Activated B cell treated with CpG ODN at 0.5 μM for 24 hours (primary cell): Measurements from ENCODE around the gene CMIP. TPM values are rescaled to one million over a fixed set of nuclear protein-coding genes. Genes with fewer than 3 reads are reported as not detected.

Source experiments
- ATAC-seq: fragments of 200-7000 bp; cut with Tn5 transposase; one replicate; pipeline ENCODE4 v1.10.0; 2021; ENCODE audit warnings: low read depth, mild to moderate bottlenecking, moderate library complexity
- CTCF ChIA-PET: fragments of 350-600 bp; sonication (Branson Sonifier 250); formaldehyde crosslinking; loops from one replicate; lab custom pipeline; 2021; ENCODE audit warnings: antibody characterized with exemption; lab: Charles Lee
- POLR2A ChIA-PET: fragments of 350-600 bp; sonication (Branson Sonifier 250); formaldehyde crosslinking; loops from one replicate; lab custom pipeline; 2021; ENCODE audit warnings: antibody characterized with exemption; lab: Charles Lee
- DNase-seq: peaks from one replicate; pipeline ENCODE4 v3.0.0; 2022
- H3K27ac Mint-ChIP-seq: one replicate; pipeline ENCODE4 v1.8.0; 2020; ENCODE audit warnings: mixed read lengths
- H3K27me3 Mint-ChIP-seq: one replicate; pipeline ENCODE4 v1.8.0; 2021; ENCODE audit warnings: mixed read lengths
- H3K36me3 Mint-ChIP-seq: one replicate; pipeline ENCODE4 v1.8.0; 2021; ENCODE audit warnings: low read depth, mixed read lengths
- H3K4me1 Mint-ChIP-seq: one replicate; pipeline ENCODE4 v1.8.0; 2021; ENCODE audit warnings: mixed read lengths
- H3K4me3 Mint-ChIP-seq: one replicate; pipeline ENCODE4 v1.8.0; 2020; ENCODE audit warnings: mild to moderate bottlenecking, mixed read lengths
- H3K9me3 Mint-ChIP-seq: one replicate; pipeline ENCODE4 v1.8.0; 2020; ENCODE audit warnings: mixed read lengths
- intact Hi-C: fragments of 100-400 bp; cut with micrococcal nuclease; formaldehyde crosslinking; loops from one replicate; pipeline ENCODE4 v1.15.1; 2024
- total RNA-seq: library from RNA; stranded (reverse); gene quantifications from 2 replicates; pipeline ENCODE4 v1.2.3, GENCODE V29; 2022
- TF ChIP-seq, protein P1 (sequence below): fragments of 200-600 bp; IDR thresholded peaks from one replicate; pipeline ENCODE4 v1.8.0; 2022; ENCODE audit warnings: antibody characterized with exemption, mild to moderate bottlenecking

CMIP gene
- total RNA-seq, 1 donor from 2014 or later = 76.3 TPM

GRCh38 chr16:81485824-81486539, 41.4 kb downstream of the CMIP start:
- CTCF ChIA-PET = interaction anchor here (1.1 to 1.6 kb wide), 4 partner anchors 11 to 33 kb away, joined by 3 to 5 read pairs (median 4); no protein-coding TSS in a partner anchor
- no peak for ATAC-seq
- peaks cover 74% of the 10 kb centered on the region for H3K4me1 Mint-ChIP-seq
- no peak overlapping the region for H3K4me3 Mint-ChIP-seq
- no peak for DNase-seq
- H3K27me3 Mint-ChIP-seq = no peaks in the 10 kb centered on the region
- H3K9me3 Mint-ChIP-seq = no peaks in the 10 kb centered on the region
- TF ChIP-seq, protein P1, sequence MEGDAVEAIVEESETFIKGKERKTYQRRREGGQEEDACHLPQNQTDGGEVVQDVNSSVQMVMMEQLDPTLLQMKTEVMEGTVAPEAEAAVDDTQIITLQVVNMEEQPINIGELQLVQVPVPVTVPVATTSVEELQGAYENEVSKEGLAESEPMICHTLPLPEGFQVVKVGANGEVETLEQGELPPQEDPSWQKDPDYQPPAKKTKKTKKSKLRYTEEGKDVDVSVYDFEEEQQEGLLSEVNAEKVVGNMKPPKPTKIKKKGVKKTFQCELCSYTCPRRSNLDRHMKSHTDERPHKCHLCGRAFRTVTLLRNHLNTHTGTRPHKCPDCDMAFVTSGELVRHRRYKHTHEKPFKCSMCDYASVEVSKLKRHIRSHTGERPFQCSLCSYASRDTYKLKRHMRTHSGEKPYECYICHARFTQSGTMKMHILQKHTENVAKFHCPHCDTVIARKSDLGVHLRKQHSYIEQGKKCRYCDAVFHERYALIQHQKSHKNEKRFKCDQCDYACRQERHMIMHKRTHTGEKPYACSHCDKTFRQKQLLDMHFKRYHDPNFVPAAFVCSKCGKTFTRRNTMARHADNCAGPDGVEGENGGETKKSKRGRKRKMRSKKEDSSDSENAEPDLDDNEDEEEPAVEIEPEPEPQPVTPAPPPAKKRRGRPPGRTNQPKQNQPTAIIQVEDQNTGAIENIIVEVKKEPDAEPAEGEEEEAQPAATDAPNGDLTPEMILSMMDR = no peak
- intact Hi-C loops = no loop called here
- H3K27ac Mint-ChIP-seq = no peak overlapping the region
- peaks cover 16% of the 10 kb centered on the region for H3K36me3 Mint-ChIP-seq
- POLR2A ChIA-PET = interaction anchor here (0.8 to 12.7 kb wide), 6 partner anchors 9 to 40 kb away, joined by 3 to 307 read pairs (median 4); no protein-coding TSS in a partner anchor

- no peaks in the 10 kb centered on the region for H3K9me3 Mint-ChIP-seq
- ATAC-seq (no peak), DNase-seq (no peak)
- CTCF ChIA-PET = interaction anchor here (1.3 kb wide), 1 partner anchor 15 kb away, joined by 3 read pairs; no protein-coding TSS in a partner anchor
- H3K27ac Mint-ChIP-seq = no peak overlapping the region
- H3K4me1 Mint-ChIP-seq = peaks cover 73% of the 10 kb centered on the region
- no peaks in the 10 kb centered on the region for H3K27me3 Mint-ChIP-seq
- TF ChIP-seq, protein P1 = no peak
- peaks cover 18% of the 10 kb centered on the region for H3K36me3 Mint-ChIP-seq
- no peak overlapping the region for H3K4me3 Mint-ChIP-seq
- POLR2A ChIA-PET = interaction anchor here (0.8 to 12.7 kb wide), 2 partner anchors 9 to 11 kb away, joined by 4 to 307 read pairs; no protein-coding TSS in a partner anchor
- intact Hi-C loops = no loop called here
Observed at GRCh38 chr16:81486540-81487061, 42.0 kb downstream of the CMIP start.

DNA sequence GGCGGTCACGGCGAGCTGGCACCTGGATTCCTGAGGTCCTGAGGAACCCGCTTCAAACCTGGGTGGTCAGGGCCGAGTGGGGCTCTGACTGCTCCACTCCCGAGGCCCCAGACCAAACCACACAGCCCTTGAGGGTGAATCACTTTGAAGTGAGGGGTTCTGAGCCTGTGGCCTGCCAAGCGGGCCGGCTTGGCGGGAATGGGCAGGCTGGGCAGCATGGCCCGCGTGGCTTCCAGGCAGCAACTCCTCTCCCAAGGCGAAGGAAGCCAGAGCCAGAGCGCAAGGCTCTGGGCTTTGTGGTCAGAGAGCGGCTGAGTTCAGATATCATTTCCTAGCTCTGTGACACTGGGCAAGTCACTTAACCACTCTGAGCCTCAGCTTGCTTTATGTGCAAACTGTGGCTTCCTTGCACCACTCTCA, 42.7 kb downstream of the CMIP start:
- TF ChIP-seq, protein P1 = no peak
- Mint-ChIP-seq H3K4me3 (no peak overlapping the region), H3K9me3 (no peaks in the 10 kb centered on the region), H3K27ac (no peak overlapping the region), H3K27me3 (no peaks in the 10 kb centered on the region), H3K36me3 (peaks cover 21% of the 10 kb centered on the region), H3K4me1 (peaks cover 73% of the 10 kb centered on the region)
- intact Hi-C loops = no loop called here
- ChIA-PET POLR2A (interaction anchor here (12.7 kb wide), 1 partner anchor 8 kb away, joined by 307 read pairs; no protein-coding TSS in a partner anchor), CTCF (interaction anchor here (1.3 kb wide), 1 partner anchor 14 kb away, joined by 3 read pairs; no protein-coding TSS in a partner anchor)
- DNase-seq (no peak), ATAC-seq (no peak)

DNA sequence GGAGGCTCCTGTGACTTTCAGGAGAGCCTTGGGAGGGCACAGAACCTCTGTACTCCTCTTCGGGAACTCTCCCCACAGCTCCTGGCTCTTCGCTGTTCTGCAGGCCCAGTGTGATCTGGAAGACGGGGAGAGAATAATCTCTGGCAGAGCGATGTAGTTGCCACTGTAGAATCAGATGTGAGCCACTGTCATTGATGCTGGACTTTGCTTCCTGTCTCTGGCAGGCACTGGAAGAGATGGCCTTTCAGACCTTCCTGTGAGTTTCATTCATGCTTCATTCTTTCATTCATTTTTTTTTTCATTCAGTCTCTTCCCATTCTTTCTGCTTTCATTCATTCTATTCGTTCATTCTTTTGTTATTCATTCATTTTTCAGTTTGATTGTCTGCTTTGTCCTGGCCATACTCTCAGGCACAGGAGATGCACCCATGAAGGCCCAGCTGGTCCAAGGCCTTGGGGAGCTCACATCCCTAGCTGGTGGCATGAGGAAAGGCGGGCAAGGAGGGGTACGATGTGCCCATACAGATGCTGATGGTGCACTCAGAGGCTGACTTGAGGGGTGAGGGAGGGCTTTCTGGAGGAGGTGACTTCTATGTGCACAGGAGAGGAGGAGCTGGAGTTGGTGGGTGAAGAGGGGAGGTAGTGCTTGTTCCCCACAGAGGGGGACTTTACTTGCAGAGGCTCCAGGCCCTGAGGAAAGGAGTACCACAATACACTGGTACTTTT, 44.2 kb downstream of the CMIP start:
- Mint-ChIP-seq H3K27me3 (no peaks in the 10 kb centered on the region), H3K4me3 (no peak overlapping the region), H3K27ac (peak overlapping the region; percentile 42), H3K4me1 (peaks cover 66% of the 10 kb centered on the region), H3K9me3 (no peaks in the 10 kb centered on the region), H3K36me3 (peaks cover 25% of the 10 kb centered on the region)
- TF ChIP-seq, protein P1 = no peak
- ChIA-PET CTCF (interaction anchor here (1.1 kb wide), 1 partner anchor 85 kb away, joined by 3 read pairs; no protein-coding TSS in a partner anchor), POLR2A (interaction anchor here (0.5 to 13.5 kb wide), 8 partner anchors 8 to 44 kb away, joined by 3 to 307 read pairs (median 4); no protein-coding TSS in a partner anchor)
- intact Hi-C loops = no loop called here
- no peak for ATAC-seq
- no peak for DNase-seq
